ENCODE results near the gene ZNF189.

- TF ChIP-seq CTCF (IDR thresholded peaks at IDR 0.05; ENCODE audit: borderline replicate concordance, extremely low read depth, low read length, poor library complexity, severe bottlenecking) (peak; percentile 12), EZH2 (IDR thresholded peaks at IDR 0.05; ENCODE audit: borderline replicate concordance, low read depth, low read length, severe bottlenecking) (no peak)
These were observed 10.1 kb upstream of the ZNF189 start for GRCh38 chr9:101388507-101388993.
